GM18502 (cell line): ENCODE measurements around the gene TRAIP.
"Not testable (repeated sequence)": the region's sequence is repeated elsewhere in the genome, so short reads cannot be mapped to it uniquely, and the experiment has no call there.

Source experiments
- ATAC-seq: cut with Tn5 transposase; IDR thresholded peaks from one replicate; pipeline ENCODE4 v1.9.1; 2021; ENCODE audit warnings: mild to moderate bottlenecking; ENCODE audit not compliant: unreplicated experiment, poor library complexity

The TRAIP gene

GRCh38 chr3:49856181-49857005 is at the start of gene TRAIP:
Gene TRAIP, minus strand, starts transcription at chr3:49856564. Its CDS starts 111 bp downstream, at chr3:49856453.
- peak; percentile 94 for ATAC-seq

- not testable (repeated sequence) for ATAC-seq
Observed at GRCh38 chr3:49904448-49904847, 48.1 kb upstream of the TRAIP start.

- peak; percentile 74 for ATAC-seq
Observed at GRCh38 chr3:49903451-49904424, 47.4 kb upstream of the TRAIP start, which contains the start of gene MST1R. Gene MST1R, minus strand, starts transcription at chr3:49903873. Its CDS starts 264 bp downstream, at chr3:49903609.

- no peak for ATAC-seq
Observed at GRCh38 chr3:49902511-49903345, 46.4 kb upstream of the TRAIP start.

GRCh38 chr3:49901366-49902339 is 45.3 kb upstream of the TRAIP start:
- no peak for ATAC-seq

GRCh38 chr3:49900491-49901153 is 44.3 kb upstream of the TRAIP start:
- ATAC-seq, result no peak

- ATAC-seq, result no peak
Observed at GRCh38 chr3:49899815-49900214, 43.5 kb upstream of the TRAIP start.

- no peak for ATAC-seq
Observed at GRCh38 chr3:49898991-49899390, 42.6 kb upstream of the TRAIP start.

- no peak for ATAC-seq
Observed at GRCh38 chr3:49896345-49896744, 40.0 kb upstream of the TRAIP start.

GRCh38 chr3:49895791-49896190 is 39.4 kb upstream of the TRAIP start:
- ATAC-seq, result no peak

GRCh38 chr3:49889296-49889695 is 32.9 kb upstream of the TRAIP start:
- ATAC-seq, result no peak

- ATAC-seq, result no peak
Observed at GRCh38 chr3:49886922-49887265, 30.5 kb upstream of the TRAIP start.

- ATAC-seq, result no peak
Observed at GRCh38 chr3:49883998-49884397, 27.6 kb upstream of the TRAIP start.

GRCh38 chr3:49882166-49882565 is 25.8 kb upstream of the TRAIP start:
- no peak for ATAC-seq

- ATAC-seq, result no peak
Observed at GRCh38 chr3:49880581-49881315, 24.4 kb upstream of the TRAIP start.

GRCh38 chr3:49879721-49880120 is 23.4 kb upstream of the TRAIP start:
- no peak for ATAC-seq

GRCh38 chr3:49878686-49879085 is 22.3 kb upstream of the TRAIP start:
- ATAC-seq, result no peak

- ATAC-seq, result no peak
Observed at GRCh38 chr3:49877716-49878115, 21.4 kb upstream of the TRAIP start.
